SIG-M5 treated with dmso at 0.1 percent for 504 hours (cell line): ENCODE measurements around the gene SPRR4.

ENCODE experiments used
- DNase-seq: peaks from one replicate; lab custom pipeline; 2025; ENCODE audit not compliant: unreplicated experiment; lab: John Stamatoyannopoulos, UW

Gene SPRR4

GRCh38 chr1:152965853-152966252, 4.6 kb upstream of the SPRR4 start:
- no peak for DNase-seq

- DNase-seq: no peak
Measured at GRCh38 chr1:152967201-152967600, 3.2 kb upstream of the SPRR4 start.

GRCh38 chr1:152968248-152968647, 2.2 kb upstream of the SPRR4 start:
- DNase-seq: no peak

GRCh38 chr1:152969036-152969435, 1.4 kb upstream of the SPRR4 start:
- DNase-seq: no peak

- no peak for DNase-seq
Measured at GRCh38 chr1:152972196-152972886, 1.9 kb downstream of the SPRR4 start.

- no peak for DNase-seq
Measured at GRCh38 chr1:152976688-152977087, 6.2 kb downstream of the SPRR4 start.

GRCh38 chr1:152977614-152978013, 7.2 kb downstream of the SPRR4 start:
- DNase-seq: no peak

GRCh38 chr1:152980676-152981075, 10.2 kb downstream of the SPRR4 start:
- DNase-seq: no peak

GRCh38 chr1:152981146-152981871, 10.9 kb downstream of the SPRR4 start:
- no peak for DNase-seq

GRCh38 chr1:152982076-152982475, 11.6 kb downstream of the SPRR4 start:
- no peak for DNase-seq

GRCh38 chr1:152983234-152983633, 12.8 kb downstream of the SPRR4 start:
- no peak for DNase-seq

GRCh38 chr1:152983743-152984142, 13.3 kb downstream of the SPRR4 start, which contains the start of gene SPRR1A:
Gene SPRR1A, plus strand, starts transcription at chr1:152984081. Its CDS starts 1,150 bp downstream, at chr1:152985231.
- DNase-seq: no peak

GRCh38 chr1:152986578-152986977, 16.1 kb downstream of the SPRR4 start:
- no peak for DNase-seq

- DNase-seq: no peak
Measured at GRCh38 chr1:152993186-152993585, 22.7 kb downstream of the SPRR4 start.

GRCh38 chr1:152995842-152996241, 25.4 kb downstream of the SPRR4 start:
- no peak for DNase-seq

GRCh38 chr1:152996633-152997400, 26.4 kb downstream of the SPRR4 start:
- no peak for DNase-seq

GRCh38 chr1:152997901-152998300, 27.5 kb downstream of the SPRR4 start:
- DNase-seq: no peak

GRCh38 chr1:152998476-152998875, 28.0 kb downstream of the SPRR4 start:
- no peak for DNase-seq

- no peak for DNase-seq
Measured at GRCh38 chr1:152999818-153000217, 29.4 kb downstream of the SPRR4 start.

- no peak for DNase-seq
Measured at GRCh38 chr1:153000294-153000693, 29.8 kb downstream of the SPRR4 start.

- no peak for DNase-seq
Measured at GRCh38 chr1:153001382-153001781, 30.9 kb downstream of the SPRR4 start, which contains the start of gene SPRR3. Gene SPRR3, plus strand, starts transcription at chr1:153001749. Its CDS starts 1,272 bp downstream, at chr1:153003021.
